K562 (cell line): ENCODE results near the gene CDK11B. TPM values are rescaled to one million over a fixed set of nuclear protein-coding genes. Genes with fewer than 3 reads are reported as not detected.
A peak's percentile ranks its signal among the peaks of the same experiment; 100 is the strongest.

Experiments
- ATAC-seq: fragments of 200-7000 bp; cut with Tn5 transposase; 3 replicates; pipeline ENCODE4 v1.9.1; 2020; ENCODE audit warnings: moderate library complexity
- BruUV-seq: library from RNA; stranded (reverse); fragments of 400-500 nt; replicated peaks from 2 replicates; lab custom pipeline; 2021; lab: Mats Ljungman, UMichigan
- CTCF ChIA-PET: fragments of 300-600 bp; formaldehyde crosslinking; extraction: SDS; loops from one replicate; lab custom pipeline; 2021; ENCODE audit warnings: low intra/inter-chr PET ratio; lab: Yijun Ruan, JAX
- POLR2A ChIA-PET: fragments of 300-600, 350-650 bp; sonication (Branson Sonifier 250); formaldehyde crosslinking; extraction: SDS; loops from one replicate; lab custom pipeline; 2021; ENCODE audit warnings: antibody characterized with exemption, inconsistent platforms; lab: Yijun Ruan, JAX
- DNase-seq, 4 experiments: peaks; one replicate each; pipeline versions ENCODE4 v3.0.0 to v3.0.0-alpha.2; 2011 to 2018; ENCODE audit warnings: low spot score in 3 of 4, mixed read lengths in 3 of 4; ENCODE audit errors: extremely low read depth in 1 of 4
- FAIRE-seq: peaks from 2 replicates; lab custom pipeline; 2011; peaks lifted over from hg19 to GRCh38; lab: Jason Lieb, UNC
- H2AFZ ChIP-seq: 2 replicates; pipeline ENCODE4 v1.6.0; 2011; ENCODE audit warnings: low read depth, low read length, control low read depth, inconsistent platforms
- H3K27ac ChIP-seq: fragments of 200-600 bp; 3 replicates; pipeline ENCODE4 v1.8.0; 2011; ENCODE audit warnings: low read depth, mild to moderate bottlenecking, control low read depth, inconsistent platforms, low read length, moderate library complexity, mixed read lengths; ENCODE audit errors: extremely low read depth
- H3K27me3 ChIP-seq, 2 experiments: fragments of 300-600 bp in 1 of 2; 2 replicates in 1 of 2; 3 replicates in 1 of 2; pipeline versions ENCODE4 v1.6.0 to v1.8.0; 2011; ENCODE audit warnings: inconsistent platforms in 2 of 2, low read length in 2 of 2, mild to moderate bottlenecking in 1 of 2, mixed read lengths in 1 of 2, moderate library complexity in 1 of 2; ENCODE audit not compliant: control insufficient read depth in 2 of 2, insufficient read depth in 2 of 2
- H3K36me3 ChIP-seq: fragments of 300-600 bp; 3 replicates; pipeline ENCODE4 v1.8.0; 2011; ENCODE audit warnings: mild to moderate bottlenecking, low read length, inconsistent platforms; ENCODE audit not compliant: control insufficient read depth, insufficient read depth
- H3K4me1 ChIP-seq, 2 experiments: fragments of 200-600 bp in 1 of 2; replicated peaks in 1 of 2; 2 replicates in 1 of 2; 3 replicates in 1 of 2; pipeline versions ENCODE4 v1.5.1 to v1.8.0; 2011; ENCODE audit warnings: inconsistent platforms in 2 of 2, low read length in 2 of 2, mild to moderate bottlenecking in 1 of 2, mixed read lengths in 1 of 2, moderate library complexity in 1 of 2; ENCODE audit not compliant: control insufficient read depth in 2 of 2, insufficient read depth in 2 of 2
- H3K4me2 ChIP-seq: 2 replicates; pipeline ENCODE4 v1.6.1; 2011; ENCODE audit warnings: low read length, control low read depth, inconsistent platforms, mixed read lengths; ENCODE audit not compliant: insufficient read depth
- H3K4me3 ChIP-seq: fragments of 200-600 bp; sonication (generic), shearing (Covaris generic); 2 replicates; pipeline ENCODE4 v1.5.1; 2016; ENCODE audit warnings: control low read depth, inconsistent platforms
- H3K79me2 ChIP-seq: fragments of 200-600 bp; 3 replicates; pipeline ENCODE4 v1.8.0; 2011; ENCODE audit warnings: low read length, inconsistent platforms; ENCODE audit not compliant: control insufficient read depth, insufficient read depth
- H3K9ac ChIP-seq, 2 experiments: 2 replicates each; pipeline versions ENCODE4 v1.6.0 to v1.6.1; 2011; ENCODE audit warnings: low read depth in 2 of 2, low read length in 2 of 2, control low read depth in 1 of 2, inconsistent platforms in 1 of 2, mild to moderate bottlenecking in 1 of 2, mixed read lengths in 1 of 2; ENCODE audit not compliant: insufficient read depth in 1 of 2
- H3K9me1 ChIP-seq: one replicate; pipeline ENCODE4 v1.6.0; 2011; ENCODE audit warnings: inconsistent platforms, mild to moderate bottlenecking, low read length, moderate library complexity; ENCODE audit not compliant: control insufficient read depth, insufficient read depth
- H3K9me3 ChIP-seq: replicated peaks from 2 replicates; pipeline ENCODE4 v1.5.1; 2011; ENCODE audit warnings: low read depth, low read length, inconsistent platforms; ENCODE audit not compliant: control insufficient read depth, insufficient read depth
- H4K20me1 ChIP-seq: replicated peaks from 2 replicates; pipeline ENCODE4 v1.6.1; 2011; ENCODE audit warnings: low read length, inconsistent platforms, mixed read lengths; ENCODE audit not compliant: control insufficient read depth, insufficient read depth
- ARNT ChIP-seq, 2 experiments: fragments of 450-650 bp; IDR thresholded peaks; 2 replicates each; pipeline ENCODE4 v1.6.1; 2016; ENCODE audit warnings: mild to moderate bottlenecking in 1 of 2
- CTBP1 ChIP-seq: fragments of 450-650 bp; IDR thresholded peaks from 2 replicates; pipeline ENCODE4 v1.6.1; 2016; ENCODE audit warnings: borderline replicate concordance
- HDAC6 ChIP-seq: IDR thresholded peaks from 2 replicates; pipeline ENCODE4 v1.6.1; 2012; ENCODE audit warnings: low read depth, mild to moderate bottlenecking, control low read depth, inconsistent platforms, low read length, moderate library complexity
- HOXB6 ChIP-seq: fragments of 250-450 bp; sonication (Bioruptor Pico); IDR thresholded peaks from 2 replicates; pipeline ENCODE4 v1.5.1; 2022; ENCODE audit warnings: mild to moderate bottlenecking, borderline replicate concordance
- MCM2 ChIP-seq: fragments of 450-650 bp; IDR thresholded peaks from 2 replicates; pipeline ENCODE4 v1.6.1; 2017; ENCODE audit warnings: low read depth, mild to moderate bottlenecking
- NCOA6 ChIP-seq: fragments of 450-650 bp; IDR thresholded peaks from 2 replicates; pipeline ENCODE4 v1.6.1; 2017; ENCODE audit warnings: mild to moderate bottlenecking
- PURB ChIP-seq: sonication (generic); formaldehyde crosslinking; IDR thresholded peaks from 2 replicates; pipeline ENCODE4 v1.9.0; 2021; ENCODE audit warnings: low read depth, mild to moderate bottlenecking, missing genetic modification reagents
- RNF2 ChIP-seq: sonication (generic); IDR thresholded peaks from 2 replicates; pipeline ENCODE4 v1.6.1; 2016
- SRF ChIP-seq, 2 experiments: fragments of 250-450, 450-650 bp in 1 of 2; sonication (Bioruptor Pico) in 1 of 2; sonication (generic) in 1 of 2; formaldehyde crosslinking; IDR thresholded peaks; 2 replicates each; pipeline versions ENCODE4 v1.5.0 to v1.5.1; 2020 to 2022; ENCODE audit warnings: mild to moderate bottlenecking in 1 of 2, missing genetic modification reagents in 1 of 2
- TBL1XR1 ChIP-seq, 2 experiments: IDR thresholded peaks; 2 replicates each; pipeline ENCODE4 v1.6.1; 2012; ENCODE audit warnings: improper control_type of control experiment in 2 of 2, low read length in 2 of 2, mild to moderate bottlenecking in 1 of 2
- TBP ChIP-seq: optimal IDR thresholded peaks from 2 replicates; pipeline ENCODE3; 2011; ENCODE audit warnings: low read depth, low read length, improper control_type of control experiment
- ZFP1 ChIP-seq: fragments of 450-650 bp; formaldehyde crosslinking; IDR thresholded peaks from 2 replicates; pipeline ENCODE4 v1.4.0; 2020; ENCODE audit warnings: mild to moderate bottlenecking, mixed read lengths
- ZFPM2 ChIP-seq: fragments of 250-450 bp; sonication (Bioruptor Pico); IDR thresholded peaks from 2 replicates; pipeline ENCODE4 v1.5.1; 2022; ENCODE audit warnings: mild to moderate bottlenecking
- ZKSCAN8 ChIP-seq: fragments of 200-800 bp; sonication (Bioruptor generic); IDR thresholded peaks from 2 replicates; pipeline ENCODE4 v1.6.1; 2016; ENCODE audit warnings: missing genetic modification characterization, missing compliant biosample characterization
- ZNF408 ChIP-seq: fragments of 250-450 bp; sonication (Bioruptor Pico); IDR thresholded peaks from 2 replicates; pipeline ENCODE4 v1.4.0; 2020; ENCODE audit warnings: low read depth, mild to moderate bottlenecking, moderate library complexity
- ZNF696 ChIP-seq: fragments of 250-450 bp; sonication (Bioruptor Pico); conservative IDR thresholded peaks from 2 replicates; pipeline ENCODE4 v1.4.0; 2020; ENCODE audit warnings: mild to moderate bottlenecking, moderate library complexity
- ZSCAN32 ChIP-seq: fragments of 450-650 bp; formaldehyde crosslinking; IDR thresholded peaks from 2 replicates; pipeline ENCODE4 v1.4.0; 2020; ENCODE audit warnings: mild to moderate bottlenecking, moderate library complexity
- WGBS: fragments of 100-300 bp; shearing (Covaris generic); methylation state at CpG from one replicate; pipeline ENCODE4 v1.1.6; 2016; ENCODE audit warnings: low coverage, mixed read lengths; ENCODE audit not compliant: insufficient coverage; ENCODE audit errors: missing lambda C conversion rate; 5-methylcytosine and 5-hydroxymethylcytosine counted together
- in situ Hi-C: fragments of 300-500 bp; cut with MboI; formaldehyde crosslinking; loops from 4 replicates; pipeline ENCODE4 v1.15.0; 2018; ENCODE audit warnings: inconsistent platforms, mixed read lengths
- intact Hi-C: fragments of 100-400 bp; cut with micrococcal nuclease; formaldehyde crosslinking; loops from 2 replicates; pipeline ENCODE4 v1.14.2; 2022
- polyA plus RNA-seq, 8 experiments: library from polyadenylated mRNA; depleted of rRNA in 4 of 8; stranded (reverse) in 5 of 8; unstranded in 3 of 8; fragments of >200 nt; fragmentation: Nextera tagmentation in 2 of 8; fragmentation: Illumina TruSeq in 1 of 8; extraction: Ambion mirVana in 2 of 8; extraction: Trizol in 1 of 8; gene quantifications; 2 replicates each; pipeline versions ENCODE4 v1.2.1 to v1.2.3, GENCODE V29; 2011 to 2014; ENCODE audit warnings: inconsistent platforms in 1 of 8, missing spikeins in 1 of 8
- total RNA-seq, 7 experiments: library from RNA; depleted of rRNA in 6 of 7; stranded (reverse); fragments of >200 nt in 6 of 7; fragmentation: Illumina TruSeq in 2 of 7; extraction: Trizol in 2 of 7; gene quantifications; 2 replicates each; pipeline versions ENCODE4 v1.2.1 to v1.2.3, GENCODE V29; 2011 to 2021; ENCODE audit warnings: low replicate concordance in 1 of 7
- TF ChIP-seq, protein P1 (sequence below): fragments of 450-650 bp; formaldehyde crosslinking; IDR thresholded peaks from 2 replicates; pipeline ENCODE4 v1.4.0; 2020; ENCODE audit warnings: mild to moderate bottlenecking
- TF ChIP-seq, protein P2 (sequence below): fragments of 450-650 bp; IDR thresholded peaks from 2 replicates; pipeline ENCODE4 v1.6.1; 2016; ENCODE audit warnings: antibody characterized with exemption
- TF ChIP-seq, protein P3 (sequence below): fragments of 450-650 bp; IDR thresholded peaks from 2 replicates; pipeline ENCODE4 v1.6.1; 2018; ENCODE audit warnings: mild to moderate bottlenecking, low read depth; ENCODE audit not compliant: partially characterized antibody

Gene CDK11B
- total and polyA plus RNA-seq, 9 of the 15 experiments (the other 6 are each of a cell fraction or from before 2014, with no cell fraction given) = 2.8 to 52.2 (median 19.5) TPM

DNA sequence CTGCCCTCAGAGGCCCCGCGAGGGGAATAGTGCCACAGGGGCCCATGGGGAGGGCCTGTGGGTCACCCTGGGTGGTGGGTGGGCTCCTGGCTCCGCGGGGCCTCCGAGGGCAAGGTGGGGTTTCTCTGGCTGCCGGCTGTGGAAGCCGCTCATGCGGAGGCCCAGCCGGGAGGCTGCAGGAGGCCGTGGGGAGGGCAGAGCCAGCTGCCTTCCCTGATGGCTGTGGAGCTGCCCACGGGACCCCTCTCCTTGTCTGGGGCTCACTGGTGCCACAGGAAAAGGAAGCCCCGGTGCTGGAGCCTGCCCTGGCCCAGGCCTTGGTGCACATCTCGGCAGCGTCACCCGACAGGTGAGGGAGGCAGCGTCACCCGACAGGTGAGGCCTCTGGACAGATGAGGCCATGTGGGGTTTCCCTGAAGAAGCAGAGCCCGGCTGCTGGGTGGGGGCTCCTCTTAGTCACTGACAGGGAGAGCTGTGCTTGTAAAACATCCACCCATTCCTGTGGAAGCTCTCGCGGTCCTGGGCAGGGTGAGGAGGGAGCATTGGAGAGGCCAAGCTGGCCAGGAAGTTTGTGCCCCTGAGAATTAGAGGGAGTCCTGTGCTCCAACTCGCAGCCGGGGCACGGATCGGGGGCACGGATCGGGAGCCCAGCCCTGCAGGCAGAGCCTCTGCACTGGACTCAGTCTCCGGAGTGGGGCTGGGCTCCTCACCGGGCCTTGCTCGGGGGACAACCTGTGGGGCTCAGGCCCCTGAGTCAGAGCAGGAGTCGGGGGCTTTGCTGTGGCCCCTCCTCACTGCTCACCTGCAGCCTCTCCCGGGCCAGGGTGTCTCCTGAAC lies 37.4 kb downstream of the CDK11B start:
- POLR2A ChIA-PET = interaction anchor here (0.5 to 1.1 kb wide), 3 partner anchors 46 to 164 kb away, joined by 3 to 5 read pairs (median 4); no protein-coding TSS in a partner anchor
- Histone ChIP-seq H3K4me2 (no peak overlapping the region), H2AFZ (no peak overlapping the region), H3K36me3 (peaks cover 9% of the 10 kb centered on the region; the same call in 2 of the 3 replicates), H3K79me2 (peaks cover 7% of the 10 kb centered on the region), H3K4me1 (peaks cover 9 to 91% of the 10 kb centered on the region in 2 experiments; a peak in 3 of 5 replicates), H3K27ac (no peak overlapping the region), H3K27me3 (no peaks in the 10 kb centered on the region), H3K4me3 (no peak overlapping the region)
- DNase-seq (no peak), ATAC-seq (no peak)
- TF ChIP-seq NCOA6 = no peak
- no peak for TF ChIP-seq CTBP1
- TF ChIP-seq ARNT (IDR thresholded peaks at IDR 0.05) = no peak
- TF ChIP-seq HDAC6 = no peak
- TF ChIP-seq ZFPM2 (CRISPR knock-in tag) = no peak
- no peak for TF ChIP-seq SRF (CRISPR knock-in tag; IDR thresholded peaks at IDR 0.05)
- TF ChIP-seq, protein P1, sequence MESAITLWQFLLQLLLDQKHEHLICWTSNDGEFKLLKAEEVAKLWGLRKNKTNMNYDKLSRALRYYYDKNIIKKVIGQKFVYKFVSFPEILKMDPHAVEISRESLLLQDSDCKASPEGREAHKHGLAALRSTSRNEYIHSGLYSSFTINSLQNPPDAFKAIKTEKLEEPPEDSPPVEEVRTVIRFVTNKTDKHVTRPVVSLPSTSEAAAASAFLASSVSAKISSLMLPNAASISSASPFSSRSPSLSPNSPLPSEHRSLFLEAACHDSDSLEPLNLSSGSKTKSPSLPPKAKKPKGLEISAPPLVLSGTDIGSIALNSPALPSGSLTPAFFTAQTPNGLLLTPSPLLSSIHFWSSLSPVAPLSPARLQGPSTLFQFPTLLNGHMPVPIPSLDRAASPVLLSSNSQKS (CRISPR knock-in tag) = no peak
- no peak for TF ChIP-seq PURB (CRISPR knock-in tag)
- TF ChIP-seq ZFP1 (CRISPR knock-in tag) = no peak
- no peak for TF ChIP-seq TBL1XR1 (IDR thresholded peaks at IDR 0.05; ENCODE audit: low read length in 2 of 2)
- TF ChIP-seq, protein P2, sequence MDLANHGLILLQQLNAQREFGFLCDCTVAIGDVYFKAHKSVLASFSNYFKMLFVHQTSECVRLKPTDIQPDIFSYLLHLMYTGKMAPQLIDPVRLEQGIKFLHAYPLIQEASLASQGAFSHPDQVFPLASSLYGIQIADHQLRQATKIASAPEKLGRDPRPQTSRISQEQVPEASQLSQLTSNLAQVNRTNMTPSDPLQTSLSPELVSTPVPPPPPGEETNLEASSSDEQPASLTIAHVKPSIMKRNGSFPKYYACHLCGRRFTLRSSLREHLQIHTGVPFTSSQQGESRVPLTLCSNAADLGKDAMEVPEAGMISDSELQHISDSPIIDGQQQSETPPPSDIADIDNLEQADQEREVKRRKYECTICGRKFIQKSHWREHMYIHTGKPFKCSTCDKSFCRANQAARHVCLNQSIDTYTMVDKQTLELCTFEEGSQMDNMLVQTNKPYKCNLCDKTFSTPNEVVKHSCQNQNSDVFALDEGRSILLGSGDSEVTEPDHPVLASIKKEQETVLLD = no peak
- no peak for TF ChIP-seq ZKSCAN8
- TF ChIP-seq TBP = no peak
- TF ChIP-seq ZNF696 (CRISPR knock-in tag) = no peak
- TF ChIP-seq RNF2 = no peak
- no peak for TF ChIP-seq HOXB6 (CRISPR knock-in tag)
- no peak for TF ChIP-seq MCM2
- no peak for TF ChIP-seq ZNF408
- no peak for TF ChIP-seq ZSCAN32 (CRISPR knock-in tag)
- TF ChIP-seq, protein P3, sequence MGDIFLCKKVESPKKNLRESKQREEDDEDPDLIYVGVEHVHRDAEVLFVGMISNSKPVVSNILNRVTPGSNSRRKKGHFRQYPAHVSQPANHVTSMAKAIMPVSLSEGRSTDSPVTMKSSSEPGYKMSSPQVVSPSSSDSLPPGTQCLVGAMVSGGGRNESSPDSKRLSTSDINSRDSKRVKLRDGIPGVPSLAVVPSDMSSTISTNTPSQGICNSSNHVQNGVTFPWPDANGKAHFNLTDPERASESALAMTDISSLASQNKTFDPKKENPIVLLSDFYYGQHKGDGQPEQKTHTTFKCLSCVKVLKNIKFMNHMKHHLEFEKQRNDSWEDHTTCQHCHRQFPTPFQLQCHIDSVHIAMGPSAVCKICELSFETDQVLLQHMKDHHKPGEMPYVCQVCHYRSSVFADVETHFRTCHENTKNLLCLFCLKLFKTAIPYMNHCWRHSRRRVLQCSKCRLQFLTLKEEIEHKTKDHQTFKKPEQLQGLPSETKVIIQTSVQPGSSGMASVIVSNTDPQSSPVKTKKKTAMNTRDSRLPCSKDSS = no peak
- TF ChIP-seq, all 486 proteins: peak for 0
- Histone ChIP-seq H3K9ac (peak overlapping the region in 1 of 2 experiments; percentile 78; a peak in 2 of 4 replicates), H3K9me3 (no peaks in the 10 kb centered on the region), H3K9me1 (no peaks in the 10 kb centered on the region), H4K20me1 (peaks cover 17% of the 10 kb centered on the region; the same call in 1 of the 2 replicates)
- WGBS = 54% methylated on average over 31 of the region's 31 CpGs
- no peak for FAIRE-seq
- in situ Hi-C loops (no loop called here), intact Hi-C loops (no loop called here)
- CTCF ChIA-PET = interaction anchor here (1.7 kb wide), 1 partner anchor 48 kb away, joined by 5 read pairs; no protein-coding TSS in a partner anchor
- no TSS peak for BruUV-seq
